ENCODE data around the gene CCL17.
A peak's percentile ranks its signal among the peaks of the same experiment; 100 is the strongest.
"Not testable (repeated sequence)": the region's sequence is repeated elsewhere in the genome, so short reads cannot be mapped to it uniquely, and the experiment has no call there.

CCL17 gene

GRCh38 chr16:57379579-57379978 lies 25.0 kb upstream of the CCL17 start:
- no peak for DNase-seq

GRCh38 chr16:57380671-57381462 lies 23.7 kb upstream of the CCL17 start:
- DNase-seq, result peak in 1 of 2 experiments; percentile 27

- DNase-seq, result no peak
These were observed 22.6 kb upstream of the CCL17 start for GRCh38 chr16:57381791-57382534.

- DNase-seq, result no peak
These were observed 21.9 kb upstream of the CCL17 start for GRCh38 chr16:57382535-57383275.

DNA sequence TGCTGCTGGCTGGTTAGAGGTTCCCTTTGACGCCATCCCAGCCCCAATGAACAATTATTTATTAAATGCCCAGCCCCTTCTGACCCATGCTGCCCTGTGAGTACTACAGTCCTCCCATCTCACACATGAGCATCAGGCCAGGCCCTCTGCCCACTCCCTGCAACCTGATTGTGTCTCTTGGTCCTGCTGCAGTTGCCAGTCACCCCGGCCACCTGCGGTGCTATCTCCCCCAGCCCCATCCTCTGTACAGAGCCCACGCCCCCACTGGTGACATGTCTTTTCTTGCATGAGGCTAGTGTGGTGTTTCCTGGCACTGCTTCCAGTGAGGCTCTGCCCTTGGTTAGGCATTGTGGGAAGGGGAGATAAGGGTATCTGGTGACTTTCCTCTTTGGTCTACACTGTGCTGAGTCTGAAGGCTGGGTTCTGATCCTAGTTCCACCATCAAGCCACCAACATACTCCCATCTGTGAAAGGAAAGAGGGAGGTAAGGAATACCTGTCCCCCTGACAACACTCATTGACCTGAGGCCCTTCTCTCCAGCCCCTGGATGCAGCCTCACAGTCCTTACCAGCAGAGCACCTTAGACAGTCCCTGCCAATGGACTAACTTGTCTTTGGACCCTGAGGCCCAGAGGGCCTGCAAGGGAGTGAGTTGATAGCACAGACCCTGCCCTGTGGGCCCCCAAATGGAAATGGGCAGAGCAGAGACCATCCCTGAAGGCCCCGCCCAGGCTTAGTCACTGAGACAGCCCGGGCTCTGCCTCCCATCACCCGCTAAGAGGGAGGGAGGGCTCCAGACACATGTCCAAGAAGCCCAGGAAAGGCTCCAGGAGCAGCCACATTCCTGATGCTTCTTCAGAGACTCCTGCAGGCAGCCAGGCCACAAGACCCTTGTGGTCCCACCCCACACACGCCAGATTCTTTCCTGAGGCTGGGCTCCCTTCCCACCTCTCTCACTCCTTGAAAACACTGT lies 21.0 kb upstream of the CCL17 start:
- DNase-seq, result no peak

GRCh38 chr16:57384248-57385070 lies 20.1 kb upstream of the CCL17 start:
- DNase-seq, result no peak

DNA sequence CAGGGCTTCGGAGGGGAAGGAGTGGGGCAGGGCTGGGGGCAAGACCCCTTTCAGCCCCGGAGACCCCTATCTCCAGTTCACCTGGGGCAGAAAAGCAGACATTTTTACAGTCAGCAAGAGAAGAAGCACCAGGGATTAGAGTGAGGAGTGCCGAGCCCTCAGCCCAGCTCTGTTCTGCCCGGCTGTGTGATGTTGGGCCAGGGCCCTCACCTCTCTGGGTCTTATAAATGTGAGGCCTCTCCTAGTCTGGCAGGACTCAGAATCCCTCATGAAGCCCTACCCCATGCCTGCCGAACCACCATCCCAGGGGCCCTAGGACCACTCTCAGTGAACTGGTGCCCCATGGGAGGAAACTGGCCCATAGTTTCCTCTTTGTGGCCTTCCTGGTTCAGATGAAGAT lies 19.5 kb upstream of the CCL17 start:
- no peak for DNase-seq

DNA sequence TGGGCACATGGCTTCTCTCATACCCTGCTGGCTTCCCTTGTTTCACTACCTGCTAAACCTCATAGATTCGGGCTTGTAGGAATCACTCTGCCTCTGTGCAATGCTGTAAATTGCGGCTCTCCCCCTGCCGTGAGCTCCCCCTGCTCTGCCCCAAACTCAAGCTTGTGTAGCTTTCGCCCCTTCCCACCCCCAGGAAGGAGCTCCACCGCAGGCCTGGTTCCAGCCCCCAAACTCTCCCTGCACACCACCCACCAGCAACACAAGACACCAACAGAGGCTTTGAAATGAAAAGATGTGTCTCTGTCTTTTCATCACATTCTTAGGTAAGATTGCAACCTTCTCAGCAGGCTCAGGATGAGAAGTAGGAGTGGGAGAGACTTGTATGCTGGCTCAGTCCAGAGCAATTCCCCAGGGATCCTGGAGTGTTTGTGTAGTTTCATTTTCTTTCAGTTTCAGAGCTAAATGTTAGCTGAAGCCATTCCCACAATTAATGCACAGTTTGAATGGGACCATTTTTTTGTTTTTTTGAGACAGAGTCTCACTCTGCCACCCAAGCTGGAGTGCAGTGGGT lies 18.1 kb upstream of the CCL17 start:
- DNase-seq, result no peak

- no peak for DNase-seq
These were observed 16.8 kb upstream of the CCL17 start for GRCh38 chr16:57387598-57388354.

DNA sequence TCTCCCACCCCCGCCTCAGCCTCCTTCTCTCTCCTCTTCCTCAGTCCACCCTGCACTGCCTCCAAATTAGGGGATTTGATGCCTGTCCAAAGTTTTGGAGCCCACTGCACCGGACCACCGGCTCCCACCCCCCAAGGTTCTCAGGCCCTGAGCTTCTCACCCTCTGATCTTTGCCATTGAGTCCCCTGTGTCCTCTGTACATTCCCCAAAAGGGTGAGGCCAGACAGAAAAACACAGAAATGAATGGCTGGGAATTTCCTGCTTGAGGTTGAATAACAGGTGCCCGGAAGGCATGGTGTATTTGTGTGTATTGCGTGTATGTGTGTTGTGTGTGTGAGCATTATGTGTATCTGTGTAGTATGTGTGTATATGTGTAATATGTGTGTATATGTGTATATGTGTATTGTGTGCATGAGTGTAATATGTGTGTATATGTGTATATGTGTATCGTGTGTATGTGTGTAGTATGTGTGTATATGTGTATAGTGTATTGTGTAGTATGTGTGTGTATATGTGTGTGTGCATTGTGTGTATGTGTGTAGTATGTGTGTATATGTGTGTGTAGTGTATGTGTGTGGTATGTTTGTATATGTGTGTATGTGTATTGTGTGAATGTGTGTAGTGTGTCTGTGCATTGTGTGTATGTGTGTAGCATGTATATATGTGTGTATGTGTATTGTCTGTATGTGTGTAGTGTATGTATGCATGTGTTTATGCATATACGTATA lies 16.0 kb upstream of the CCL17 start:
- no peak for DNase-seq

GRCh38 chr16:57389087-57389468 lies 15.5 kb upstream of the CCL17 start:
- no peak for DNase-seq

GRCh38 chr16:57390636-57391295 lies 13.8 kb upstream of the CCL17 start:
- no peak for DNase-seq

- no peak for DNase-seq
These were observed 13.3 kb upstream of the CCL17 start for GRCh38 chr16:57391300-57391699.

DNA sequence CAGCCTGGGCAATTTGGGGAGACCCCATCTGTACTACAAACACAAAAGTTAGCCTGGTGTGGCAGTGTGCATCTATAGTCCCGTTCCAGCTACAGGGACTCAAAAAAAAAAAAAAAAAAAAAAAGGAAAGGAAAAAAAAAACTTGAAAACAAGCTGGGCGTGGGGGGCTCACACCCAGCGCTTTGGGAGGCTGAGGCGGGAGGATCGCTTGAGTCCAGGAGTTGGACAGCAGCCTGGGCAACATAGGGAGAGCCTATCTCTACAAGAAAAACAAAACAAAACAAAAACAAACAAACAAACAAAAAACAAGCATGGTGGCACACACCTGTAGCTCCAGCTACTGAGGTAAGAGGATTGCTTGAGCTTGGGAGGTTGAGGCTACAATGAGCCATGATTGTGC lies 12.9 kb upstream of the CCL17 start:
- no peak for DNase-seq

DNA sequence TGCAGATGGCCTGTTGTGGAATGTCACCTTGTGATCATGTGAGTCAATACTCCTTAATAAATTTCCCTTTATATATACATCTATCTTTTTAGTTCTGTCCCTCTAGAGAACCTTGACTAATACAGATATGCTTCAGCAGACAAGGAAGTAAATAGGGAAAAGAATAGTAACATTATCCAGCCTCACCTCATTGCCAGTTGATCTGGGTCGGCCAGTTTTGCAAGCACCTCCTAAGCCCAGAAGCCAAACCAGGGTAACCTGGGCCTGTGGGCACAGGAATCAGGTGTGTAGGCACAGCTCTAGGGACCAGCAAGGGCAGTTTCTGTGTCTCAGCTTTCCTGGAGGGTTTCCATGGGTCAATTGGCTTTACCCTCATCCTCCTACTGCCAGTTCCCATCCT lies 11.9 kb upstream of the CCL17 start:
- DNase-seq, result no peak

DNA sequence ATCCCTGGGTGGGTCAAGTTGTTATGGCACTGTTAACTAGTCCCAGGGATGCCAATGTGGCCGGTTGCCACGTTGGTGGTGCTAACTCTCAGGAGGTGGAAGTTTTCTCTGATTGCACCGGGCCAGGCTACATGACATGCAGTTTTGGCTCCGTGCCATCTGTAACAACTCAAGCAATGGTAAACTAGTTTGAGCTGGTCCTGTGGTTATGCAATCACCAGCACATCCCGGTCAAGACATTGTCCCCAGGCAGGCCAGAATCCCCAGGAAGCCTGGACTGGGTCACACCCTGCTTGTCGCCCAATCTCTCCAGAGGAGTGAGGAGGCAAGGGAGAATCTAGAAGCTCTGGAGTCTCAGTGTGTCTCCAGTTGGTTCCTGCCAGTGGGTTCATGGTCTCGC lies 10.1 kb upstream of the CCL17 start:
- no peak for DNase-seq

DNA sequence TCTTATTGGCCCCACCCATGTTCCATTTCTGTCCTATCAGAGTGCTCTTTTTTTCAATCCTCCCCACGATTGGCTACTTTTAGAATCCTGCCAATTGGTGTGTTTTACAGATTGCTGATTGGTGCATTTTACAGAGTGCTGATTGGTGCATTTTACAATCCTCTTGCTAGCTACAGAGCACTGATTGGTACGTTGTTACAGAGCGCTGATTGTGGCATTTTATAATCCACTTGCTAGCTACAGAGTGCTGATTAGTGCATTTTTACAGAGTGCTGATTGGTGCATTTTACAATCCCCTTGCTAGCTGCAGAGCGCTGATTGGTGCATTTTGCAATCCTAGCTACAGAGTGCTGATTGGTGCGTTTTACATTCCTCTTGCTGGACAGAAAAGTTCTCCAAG lies 9.5 kb upstream of the CCL17 start:
- DNase-seq, result no peak

DNA sequence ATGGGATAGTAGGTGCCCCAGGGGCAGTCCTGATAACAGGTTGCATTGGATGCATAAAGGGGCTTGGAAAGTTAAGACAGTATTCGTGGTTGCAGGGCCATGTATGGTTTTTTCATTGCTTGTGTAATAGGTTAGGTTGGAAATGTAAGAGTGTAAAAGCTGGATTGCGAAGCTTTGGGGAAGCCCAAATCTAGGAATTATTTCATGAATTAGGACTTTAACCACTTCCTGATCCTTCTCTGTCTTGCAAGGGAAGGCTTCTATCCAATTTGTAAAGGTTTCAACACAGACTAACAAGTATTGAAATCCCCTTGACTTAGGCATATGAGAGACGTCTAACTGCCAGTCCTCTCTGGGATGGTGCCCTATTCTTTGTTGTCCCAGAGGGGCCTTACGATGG lies 7.8 kb upstream of the CCL17 start:
- DNase-seq, result no peak

DNA sequence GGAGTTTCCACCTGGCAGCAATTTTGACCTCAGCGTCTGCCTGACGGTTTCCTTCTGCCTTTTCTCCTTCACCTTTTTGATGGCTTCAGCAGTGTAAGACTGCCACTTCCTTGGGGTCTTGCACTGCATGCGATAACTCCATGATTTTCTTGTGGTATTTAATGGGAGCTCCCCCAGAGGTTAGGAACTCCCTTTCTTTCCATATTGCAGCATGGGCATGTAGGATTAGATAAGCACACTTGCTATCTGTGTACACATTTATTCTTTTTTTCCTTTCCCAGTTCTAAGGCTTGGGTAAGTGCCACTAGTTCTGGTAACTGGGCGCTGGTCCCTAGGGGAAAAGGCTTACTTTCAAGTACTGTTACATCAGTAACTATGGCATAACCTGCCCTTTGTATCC lies 7.1 kb upstream of the CCL17 start:
- DNase-seq, result not testable (repeated sequence)
